Liver (tissue), 2 donors: ENCODE results near the gene PAMR1.

Source experiments
- CTCF ChIP-seq: fragments of 150-350 bp; IDR thresholded peaks from 2 replicates; pipeline ENCODE4 v1.5.1; 2017; ENCODE audit warnings: improper control_type of control experiment, low read depth, low read length; ENCODE audit not compliant: missing input control
- REST ChIP-seq: IDR thresholded peaks from 2 replicates; pipeline ENCODE4 v1.6.1; 2016; ENCODE audit warnings: antibody characterized with exemption, mild to moderate bottlenecking
- donor health status: healthy.

GRCh38 chr11:35419184-35419829 lies 106.1 kb downstream of the PAMR1 start, which contains the start of gene SLC1A2:
- no peak for TF ChIP-seq CTCF
- no peak for TF ChIP-seq REST
